Activated CD4-positive, alpha-beta T cell treated with anti-CD3 and anti-CD28 coated beads for 24 hours (primary cell): ENCODE results near the gene AZU1.
A peak's percentile ranks its signal among the peaks of the same experiment; 100 is the strongest.

Experiments used
- DNase-seq, 2 donors: peaks; one replicate each; pipeline ENCODE4 v3.0.0-alpha.2; 2020; ENCODE audit warnings: low read depth in 2 of 2

Gene AZU1

DNA sequence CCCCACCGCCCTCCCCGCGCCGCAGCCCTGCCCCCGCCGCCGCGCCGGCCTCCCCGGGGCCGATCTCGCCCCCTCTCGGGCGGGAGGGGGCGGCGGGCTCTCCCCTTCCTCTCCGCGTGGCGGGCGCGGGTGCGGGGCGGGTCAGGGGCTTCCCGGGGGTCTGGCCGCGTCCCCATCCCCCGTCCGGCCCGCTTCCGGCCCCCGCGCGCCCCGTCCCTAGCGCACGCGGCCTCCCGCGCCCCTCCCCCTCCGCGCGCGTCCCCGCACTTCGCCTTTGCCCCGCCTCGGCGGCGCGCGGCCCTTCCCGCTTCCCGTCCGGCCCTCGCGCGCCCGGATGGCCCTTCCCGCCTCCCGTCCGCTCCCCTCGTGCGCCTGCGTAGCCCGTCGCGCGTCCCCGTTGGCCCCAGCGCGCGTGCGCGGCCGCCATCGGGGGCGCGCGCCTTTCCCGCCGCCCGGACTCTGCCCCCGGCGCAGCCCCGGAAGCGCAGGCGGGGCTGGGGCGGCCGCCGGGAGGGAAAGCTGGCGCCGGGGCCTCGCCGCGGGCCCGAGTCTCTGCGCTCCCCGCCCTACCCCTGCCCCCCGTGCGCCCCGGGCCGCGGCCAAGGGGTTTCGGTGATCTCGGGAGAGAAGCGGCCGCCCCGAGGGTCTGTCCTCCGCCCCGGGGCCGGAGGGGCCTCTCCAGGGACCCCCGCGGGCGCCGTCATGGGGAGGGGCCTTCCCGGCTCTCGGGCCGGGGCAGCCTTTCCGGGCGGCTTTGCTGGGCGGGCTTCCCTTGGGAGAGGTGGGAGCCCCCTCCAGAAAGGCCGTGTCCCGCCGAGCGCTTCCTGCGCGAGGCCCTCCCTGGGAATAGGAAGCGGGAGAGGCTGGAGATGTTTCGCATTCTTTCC is 29.9 kb upstream of the AZU1 start:
- DNase-seq, result peak; percentile 77 to 82

DNA sequence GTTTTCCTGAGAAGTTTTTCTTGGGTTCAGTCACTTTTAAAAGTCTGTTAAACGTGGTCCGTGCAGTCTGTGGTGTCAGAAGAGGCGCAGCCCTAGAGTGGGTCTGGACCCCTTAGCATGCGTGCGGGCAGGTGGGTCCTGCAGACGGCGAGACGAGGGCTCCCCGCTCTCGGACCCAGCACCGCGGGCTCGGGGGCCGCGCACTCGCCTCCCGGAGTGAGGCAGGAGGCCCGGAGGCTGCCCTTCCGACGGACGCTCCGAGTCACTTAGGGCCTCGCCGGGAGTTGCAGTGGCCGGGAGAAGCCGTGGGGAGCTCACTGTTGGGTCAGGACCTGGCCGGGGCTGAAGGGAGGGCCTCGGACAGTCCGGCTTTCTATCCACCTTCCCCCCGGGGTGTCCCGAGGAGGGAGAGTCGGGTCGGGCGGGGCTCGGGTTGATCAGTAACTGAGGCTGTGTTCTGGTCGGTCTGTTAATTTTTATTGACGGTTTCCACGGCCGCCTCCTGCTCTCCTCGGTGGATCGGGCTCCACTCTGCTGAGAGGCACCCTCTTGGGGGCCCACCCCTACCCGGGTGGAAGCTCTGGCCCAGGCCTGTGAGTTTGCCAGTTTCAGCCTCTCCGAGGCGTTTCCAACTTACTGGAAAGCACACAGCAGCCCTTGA is 29.1 kb upstream of the AZU1 start:
- no peak for DNase-seq

DNA sequence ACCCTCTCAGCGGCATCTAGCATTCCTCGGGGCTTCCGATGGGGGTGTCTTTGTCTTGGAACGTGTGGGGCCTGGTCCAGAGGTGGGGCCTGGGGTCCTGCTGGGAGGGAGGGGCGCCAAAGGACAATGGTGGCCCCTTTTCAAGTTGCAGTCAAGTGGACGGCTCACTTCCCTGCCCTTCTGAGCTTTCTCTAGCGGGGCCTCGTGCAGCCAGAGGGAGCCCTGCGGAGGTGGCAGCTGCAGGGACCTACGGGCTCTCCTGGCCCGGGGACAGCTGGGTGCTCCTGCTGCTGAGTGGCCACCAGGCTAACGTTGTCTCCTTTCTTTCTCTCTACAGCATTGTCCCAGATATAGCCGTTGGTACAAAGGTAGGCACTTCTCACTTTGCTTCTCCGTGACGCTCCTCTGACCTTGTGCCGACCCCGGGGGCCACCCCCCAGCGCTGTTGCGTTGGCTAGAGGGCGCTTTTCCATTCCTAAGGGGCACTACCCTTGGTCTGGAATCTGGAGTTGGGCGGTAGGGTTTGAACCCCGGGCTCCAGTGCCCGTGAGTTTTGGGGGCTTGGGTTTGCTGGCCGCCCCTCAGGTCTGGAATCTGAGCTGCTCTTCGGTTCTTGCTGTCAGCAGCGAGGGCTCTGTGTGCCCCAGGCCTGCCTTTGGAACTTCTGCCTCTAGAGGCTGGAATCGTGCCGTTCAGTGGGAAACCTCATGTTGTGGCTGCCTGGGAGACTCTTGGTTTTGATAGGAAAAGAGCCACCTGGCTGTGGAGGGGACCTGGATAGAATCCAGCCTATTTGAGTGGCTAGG is 28.4 kb upstream of the AZU1 start:
- DNase-seq, result no peak

DNA sequence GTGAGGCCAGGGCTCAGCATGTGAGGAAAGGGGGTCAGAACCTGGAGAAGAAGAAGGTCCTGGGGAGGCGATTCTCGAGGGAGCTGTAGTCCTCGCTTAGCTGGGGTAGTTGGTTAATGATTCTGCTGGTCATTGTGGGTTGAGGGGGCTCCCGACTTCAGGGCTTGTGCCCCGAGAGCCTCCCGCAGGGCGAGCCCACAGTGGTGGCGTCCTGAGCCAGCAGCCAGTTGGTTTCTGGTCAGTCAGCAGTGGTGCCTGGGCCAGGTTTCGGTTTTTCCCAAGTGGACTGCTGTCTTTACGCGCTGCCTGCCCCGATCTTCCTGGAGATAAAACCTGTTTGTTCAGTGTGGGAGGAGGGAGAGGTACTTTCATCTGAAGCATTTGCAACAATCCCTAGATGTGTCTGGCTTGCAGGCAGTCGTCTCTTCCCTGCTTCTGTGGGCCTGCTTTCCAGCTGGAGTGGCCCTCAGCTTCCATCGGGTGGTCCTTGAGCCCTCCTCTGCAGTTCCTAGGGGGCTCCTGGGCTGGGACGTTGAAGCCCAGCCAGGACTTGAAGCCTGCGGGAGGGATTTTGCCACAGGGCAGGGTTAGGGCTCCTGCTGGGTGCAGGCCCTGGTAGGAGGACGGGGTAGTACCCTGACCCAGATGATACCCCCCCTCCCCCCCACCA is 27.1 kb upstream of the AZU1 start:
- DNase-seq, result no peak

DNA sequence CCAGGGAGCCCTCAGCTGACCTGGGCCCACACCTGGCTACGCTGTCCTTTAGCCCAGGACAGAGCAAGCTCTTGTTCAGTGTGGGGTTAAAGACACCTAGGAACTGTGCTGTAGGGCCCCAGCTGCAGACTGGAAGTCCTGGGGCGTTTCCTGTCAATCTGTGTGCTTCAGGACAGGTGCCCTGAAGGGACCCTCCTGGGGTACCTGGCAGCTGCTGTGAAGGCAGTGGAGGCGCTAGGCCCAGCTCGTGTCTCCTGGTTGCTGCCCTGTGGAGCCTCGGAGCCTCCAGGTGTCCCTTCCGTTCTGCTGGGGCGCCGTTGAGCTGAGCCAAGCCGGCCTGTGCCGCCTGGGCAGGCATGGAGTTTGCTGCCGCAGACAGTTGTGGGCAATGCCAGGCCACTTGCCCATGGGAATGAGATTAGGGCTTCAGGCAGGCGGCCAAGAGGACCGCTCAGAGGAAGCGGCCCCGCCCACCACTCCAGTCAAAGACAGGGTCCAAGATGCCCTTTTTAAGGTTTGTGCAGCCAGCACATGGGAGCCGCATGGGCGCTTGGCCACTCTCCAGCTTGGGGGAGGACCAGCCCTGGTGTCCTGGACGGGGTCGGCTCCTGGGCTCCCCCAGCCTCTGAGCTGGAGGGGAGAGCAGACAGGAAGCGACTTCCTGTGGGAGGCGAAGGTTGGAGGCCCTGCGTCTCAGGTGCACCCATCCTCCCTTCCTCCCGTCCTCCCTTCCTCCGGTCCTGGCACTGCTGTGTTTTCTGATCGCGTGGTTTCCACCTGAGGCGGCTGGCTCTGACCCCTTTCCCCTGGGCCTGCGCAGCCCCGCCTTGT is 26.4 kb upstream of the AZU1 start:
- DNase-seq, result no peak

DNA sequence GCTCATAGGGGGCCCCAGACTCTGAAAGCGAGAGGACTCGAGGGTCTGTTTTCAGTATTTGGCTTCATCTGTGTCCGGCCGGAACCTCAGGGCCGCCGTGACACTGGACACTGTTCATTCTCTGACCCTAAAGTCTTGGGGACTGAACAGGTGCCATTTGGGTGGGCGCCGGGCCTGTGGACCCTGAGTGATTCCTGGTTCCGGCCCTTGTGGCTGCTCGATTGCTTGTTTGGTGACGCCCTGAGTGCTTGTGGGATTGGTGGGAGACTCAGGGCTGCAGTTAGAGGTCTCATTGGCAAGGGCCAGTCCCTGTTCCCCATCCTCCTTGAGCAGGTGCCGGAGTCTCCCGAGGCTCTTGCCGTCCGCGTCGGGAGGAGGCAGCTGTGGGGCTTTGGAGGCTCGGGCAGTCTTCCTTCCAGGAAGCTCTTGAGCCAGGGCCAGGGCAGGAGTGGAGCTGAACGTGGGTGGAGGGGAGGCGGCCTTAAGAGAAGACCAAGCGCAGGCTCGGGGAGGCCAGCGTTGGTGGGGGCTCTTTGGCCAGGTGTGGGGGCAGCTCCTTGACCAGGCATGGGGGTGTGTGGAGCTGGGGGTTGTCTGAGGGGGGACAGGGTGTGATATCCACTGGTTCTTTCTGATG is 25.7 kb upstream of the AZU1 start:
- no peak for DNase-seq

DNA sequence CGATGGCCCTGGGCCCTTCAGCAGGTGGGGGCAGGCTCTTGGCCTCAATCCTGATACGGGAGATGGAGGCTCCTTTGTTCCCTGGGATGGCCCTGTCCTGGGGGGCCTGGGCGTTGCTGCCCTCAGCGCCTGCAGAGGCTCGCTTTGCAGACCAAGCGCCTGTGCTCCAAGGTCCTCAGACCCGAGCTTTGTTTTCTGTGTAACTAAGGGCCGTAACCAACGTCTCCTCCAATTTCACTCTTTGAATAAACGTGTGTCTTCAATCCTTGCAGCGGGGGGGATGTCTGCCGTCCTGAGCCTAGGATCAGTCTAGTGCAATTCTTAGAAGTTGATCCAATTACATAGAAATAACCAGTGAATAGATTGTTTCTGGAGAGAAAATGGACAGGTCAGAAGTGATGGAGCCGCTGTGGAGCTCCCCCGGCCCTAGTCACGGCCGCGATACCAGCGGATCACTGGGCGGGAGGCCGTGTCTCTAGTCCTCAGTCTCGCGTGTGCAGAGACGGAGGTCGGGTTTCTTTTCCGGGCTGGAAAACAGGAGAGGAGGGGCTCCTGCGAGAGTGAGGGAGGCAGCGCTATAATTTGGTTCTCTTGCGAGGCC is 25.0 kb upstream of the AZU1 start:
- DNase-seq, result no peak

DNA sequence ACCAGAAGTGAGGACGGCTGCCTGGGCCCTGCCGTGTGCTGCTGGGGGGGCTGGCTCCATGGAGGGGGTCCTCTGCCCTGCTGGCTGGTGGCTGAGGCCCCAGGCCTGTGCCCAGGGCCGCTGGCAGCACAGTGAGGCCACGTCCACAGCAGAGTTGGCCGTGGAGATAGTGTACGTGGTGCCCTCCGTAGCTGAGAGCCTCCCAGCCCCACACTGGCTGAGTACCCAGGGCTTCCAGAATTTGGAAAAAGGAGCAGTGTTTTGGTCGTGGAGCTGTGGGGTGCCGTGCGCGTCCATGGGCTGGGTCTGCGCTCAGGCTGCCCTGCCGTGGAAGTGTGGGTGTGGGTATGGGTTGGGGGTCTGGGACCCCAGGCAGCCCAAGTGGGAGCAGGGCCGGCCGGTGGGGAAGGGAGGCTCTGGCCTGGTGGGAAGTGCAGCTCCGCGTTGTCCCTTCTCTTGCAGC is 24.5 kb upstream of the AZU1 start:
- no peak for DNase-seq

DNA sequence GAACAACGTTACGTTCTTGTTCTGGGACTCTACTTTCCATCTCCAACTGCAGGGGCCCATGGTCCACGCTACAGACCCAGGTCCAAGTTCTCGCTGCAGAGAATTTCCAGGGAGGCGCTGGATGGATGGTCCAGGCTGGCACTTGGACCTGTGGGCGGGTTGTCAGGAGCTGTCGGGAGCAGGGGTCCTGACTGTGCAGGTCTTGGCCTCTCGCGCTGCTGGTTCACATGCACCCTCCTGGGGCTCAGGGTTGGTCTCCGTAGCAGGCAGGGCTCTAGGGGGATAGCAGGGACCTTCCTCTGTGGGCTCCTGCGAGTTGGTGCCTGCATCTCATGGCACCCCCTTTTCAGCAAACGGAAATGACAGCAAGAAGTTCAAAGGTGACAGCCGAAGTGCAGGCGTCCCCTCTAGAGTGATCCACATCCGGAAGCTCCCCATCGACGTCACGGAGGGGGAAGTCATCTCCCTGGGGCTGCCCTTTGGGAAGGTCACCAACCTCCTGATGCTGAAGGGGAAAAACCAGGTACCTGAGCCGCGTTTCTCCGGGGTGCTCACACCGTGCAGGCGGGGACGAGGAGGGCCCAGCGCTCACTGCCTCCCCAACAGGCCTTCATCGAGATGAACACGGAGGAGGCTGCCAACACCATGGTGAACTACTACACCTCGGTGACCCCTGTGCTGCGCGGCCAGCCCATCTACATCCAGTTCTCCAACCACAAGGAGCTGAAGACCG is 23.8 kb upstream of the AZU1 start:
- no peak for DNase-seq

DNA sequence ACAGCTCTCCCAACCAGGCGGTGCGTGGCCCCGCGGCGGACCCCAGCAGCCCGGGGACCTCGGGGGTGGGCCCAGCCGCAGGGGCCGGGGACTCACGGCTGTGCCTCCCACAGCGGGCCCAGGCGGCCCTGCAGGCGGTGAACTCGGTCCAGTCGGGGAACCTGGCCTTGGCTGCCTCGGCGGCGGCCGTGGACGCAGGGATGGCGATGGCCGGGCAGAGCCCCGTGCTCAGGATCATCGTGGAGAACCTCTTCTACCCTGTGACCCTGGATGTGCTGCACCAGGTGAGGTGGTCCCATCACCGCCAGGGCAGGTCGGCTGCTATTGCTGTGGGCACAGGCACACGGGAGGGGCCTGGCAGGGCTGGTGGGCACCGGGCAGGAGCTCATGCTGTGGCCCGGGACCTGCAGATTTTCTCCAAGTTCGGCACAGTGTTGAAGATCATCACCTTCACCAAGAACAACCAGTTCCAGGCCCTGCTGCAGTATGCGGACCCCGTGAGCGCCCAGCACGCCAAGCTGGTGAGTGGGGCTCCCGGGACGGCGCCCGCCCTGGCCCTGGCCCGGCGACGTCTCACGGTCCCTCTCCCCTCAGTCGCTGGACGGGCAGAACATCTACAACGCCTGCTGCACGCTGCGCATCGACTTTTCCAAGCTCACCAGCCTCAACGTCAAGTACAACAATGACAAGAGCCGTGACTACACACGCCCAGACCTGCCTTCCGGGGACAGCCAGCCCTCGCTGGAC is 23.0 kb upstream of the AZU1 start:
- DNase-seq, result no peak

DNA sequence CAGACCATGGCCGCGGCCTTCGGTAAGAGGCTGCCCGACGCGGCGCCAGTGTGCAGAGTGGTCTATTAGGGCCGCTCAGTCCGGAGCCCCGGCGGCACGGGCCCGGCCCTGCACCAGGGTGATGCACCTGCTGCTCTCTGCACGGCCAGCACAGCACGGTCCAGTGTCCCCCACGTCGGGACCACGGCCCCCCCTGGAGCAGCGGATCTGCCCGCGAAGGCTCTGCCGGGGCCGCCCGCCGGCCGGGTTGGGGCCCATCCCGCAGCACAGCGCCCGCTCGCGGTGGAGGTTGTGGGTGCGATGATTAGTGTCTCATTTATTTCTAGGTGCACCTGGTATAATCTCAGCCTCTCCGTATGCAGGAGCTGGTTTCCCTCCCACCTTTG is 22.5 kb upstream of the AZU1 start:
- DNase-seq, result no peak

DNA sequence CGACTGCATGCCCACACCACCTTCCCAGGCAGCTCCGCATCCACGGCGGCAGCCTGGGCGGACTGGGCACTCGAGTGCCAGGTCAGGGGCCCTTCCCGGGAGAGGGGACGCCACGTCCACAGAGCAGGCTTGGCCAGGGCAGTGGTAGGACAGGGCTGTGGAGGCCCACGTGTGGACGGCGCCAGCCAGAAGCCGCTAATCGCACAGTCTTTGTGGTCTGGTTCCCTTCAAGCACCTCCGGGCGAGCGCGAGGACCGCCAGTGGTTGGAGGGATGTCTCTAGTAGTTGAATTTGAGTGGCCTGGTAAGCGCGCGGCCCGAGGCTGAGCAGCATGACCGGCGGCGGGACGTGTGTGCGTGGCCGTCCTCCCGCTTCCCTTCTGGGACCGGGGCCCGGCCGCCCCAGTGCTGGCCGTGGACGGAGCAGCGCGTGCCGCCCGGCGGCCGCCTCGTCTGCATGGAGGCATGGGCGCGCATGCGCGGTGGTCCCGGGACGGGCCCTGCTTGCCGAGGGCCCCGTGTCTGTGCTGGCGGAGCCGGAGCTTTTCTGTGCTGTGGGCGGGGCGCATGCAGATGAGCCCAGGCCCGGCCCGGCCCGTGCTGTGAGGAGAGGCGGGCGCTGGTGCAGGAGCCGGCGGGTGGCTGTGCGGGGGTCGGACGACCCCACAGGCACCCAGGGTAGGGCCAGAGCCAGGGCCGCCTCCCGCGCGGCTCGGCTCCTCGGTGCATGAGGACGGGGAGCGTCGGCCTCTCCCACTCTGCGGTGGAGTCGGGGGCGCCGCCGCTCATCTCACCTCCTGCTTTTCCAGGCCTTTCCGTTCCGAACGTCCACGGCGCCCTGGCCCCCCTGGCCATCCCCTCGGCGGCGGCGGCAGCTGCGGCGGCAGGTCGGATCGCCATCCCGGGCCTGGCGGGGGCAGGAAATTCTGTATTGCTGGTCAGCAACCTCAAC is 21.8 kb upstream of the AZU1 start:
- DNase-seq, result no peak

DNA sequence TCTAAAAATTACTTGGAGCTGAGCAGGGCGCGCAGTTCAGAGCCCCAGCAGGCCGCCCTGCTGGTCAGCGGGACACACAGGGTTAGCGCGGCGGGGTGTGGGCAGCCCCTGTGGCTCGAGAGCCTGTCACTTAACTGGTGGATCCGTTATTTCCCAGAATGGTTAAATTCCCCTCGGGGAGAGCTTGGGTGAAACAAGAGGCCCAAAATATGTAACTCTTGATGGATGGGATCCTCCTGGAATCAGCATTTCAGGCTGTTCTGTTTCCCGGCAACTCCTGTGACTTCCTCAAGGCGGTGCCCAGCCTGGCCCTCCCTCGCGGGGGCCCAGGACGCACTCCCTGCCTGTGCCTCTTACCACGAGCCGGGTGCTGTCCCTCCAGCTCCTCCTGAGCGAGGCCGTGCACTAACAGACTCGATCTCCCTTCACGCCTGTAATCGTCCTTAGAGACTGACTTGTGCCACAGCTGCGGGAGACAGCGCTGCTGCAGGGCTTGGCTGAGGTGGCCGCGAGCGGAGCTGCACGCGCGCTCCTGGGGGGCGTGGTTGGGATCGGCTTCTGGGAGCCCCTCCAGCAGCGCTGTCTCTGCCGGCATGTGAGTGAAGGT is 20.7 kb upstream of the AZU1 start:
- DNase-seq, result no peak

DNA sequence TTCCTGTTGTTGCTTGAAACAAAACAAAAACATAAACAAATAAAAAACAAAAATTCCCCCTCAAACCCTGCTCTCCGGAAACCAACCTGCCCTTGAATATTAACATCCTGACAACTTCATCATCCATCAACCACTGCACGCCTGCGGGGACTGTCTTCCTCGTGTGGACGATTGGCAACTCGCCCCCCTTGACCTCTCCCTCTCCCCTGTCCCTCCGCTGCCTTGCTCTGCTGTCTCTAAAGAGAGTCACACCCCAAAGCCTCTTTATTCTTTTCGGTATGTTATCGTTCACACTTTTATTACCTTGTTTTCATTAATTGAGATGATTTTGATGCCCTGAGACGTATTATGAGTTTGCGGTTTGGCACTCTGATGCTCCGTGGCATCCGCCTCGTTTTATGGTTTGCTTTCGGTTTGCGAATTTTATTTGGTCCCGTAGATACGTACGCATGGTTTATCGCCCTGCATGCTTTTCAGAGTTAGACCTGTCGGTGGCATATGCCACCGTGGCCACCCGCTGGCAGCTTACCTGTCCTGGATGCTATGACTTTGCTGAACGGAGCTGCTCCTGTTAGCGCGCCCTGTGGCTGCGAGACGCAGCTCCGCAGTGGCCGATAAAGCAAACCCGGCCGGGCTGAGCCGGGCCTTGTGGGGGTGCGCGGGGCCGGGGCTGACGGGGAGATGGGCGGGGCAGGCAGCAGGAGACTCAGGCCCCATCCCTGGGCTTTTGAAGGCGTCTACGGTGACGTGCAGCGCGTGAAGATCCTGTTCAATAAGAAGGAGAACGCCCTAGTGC is 19.8 kb upstream of the AZU1 start:
- no peak for DNase-seq

DNA sequence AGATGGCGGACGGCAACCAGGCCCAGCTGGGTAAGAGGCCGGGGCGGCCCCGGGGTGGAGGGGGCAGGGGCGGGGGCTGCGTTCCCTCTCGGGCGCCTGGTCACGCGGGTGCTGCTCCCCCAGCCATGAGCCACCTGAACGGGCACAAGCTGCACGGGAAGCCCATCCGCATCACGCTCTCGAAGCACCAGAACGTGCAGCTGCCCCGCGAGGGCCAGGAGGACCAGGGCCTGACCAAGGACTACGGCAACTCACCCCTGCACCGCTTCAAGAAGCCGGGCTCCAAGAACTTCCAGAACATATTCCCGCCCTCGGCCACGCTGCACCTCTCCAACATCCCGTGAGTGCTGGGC is 19.2 kb upstream of the AZU1 start:
- no peak for DNase-seq

DNA sequence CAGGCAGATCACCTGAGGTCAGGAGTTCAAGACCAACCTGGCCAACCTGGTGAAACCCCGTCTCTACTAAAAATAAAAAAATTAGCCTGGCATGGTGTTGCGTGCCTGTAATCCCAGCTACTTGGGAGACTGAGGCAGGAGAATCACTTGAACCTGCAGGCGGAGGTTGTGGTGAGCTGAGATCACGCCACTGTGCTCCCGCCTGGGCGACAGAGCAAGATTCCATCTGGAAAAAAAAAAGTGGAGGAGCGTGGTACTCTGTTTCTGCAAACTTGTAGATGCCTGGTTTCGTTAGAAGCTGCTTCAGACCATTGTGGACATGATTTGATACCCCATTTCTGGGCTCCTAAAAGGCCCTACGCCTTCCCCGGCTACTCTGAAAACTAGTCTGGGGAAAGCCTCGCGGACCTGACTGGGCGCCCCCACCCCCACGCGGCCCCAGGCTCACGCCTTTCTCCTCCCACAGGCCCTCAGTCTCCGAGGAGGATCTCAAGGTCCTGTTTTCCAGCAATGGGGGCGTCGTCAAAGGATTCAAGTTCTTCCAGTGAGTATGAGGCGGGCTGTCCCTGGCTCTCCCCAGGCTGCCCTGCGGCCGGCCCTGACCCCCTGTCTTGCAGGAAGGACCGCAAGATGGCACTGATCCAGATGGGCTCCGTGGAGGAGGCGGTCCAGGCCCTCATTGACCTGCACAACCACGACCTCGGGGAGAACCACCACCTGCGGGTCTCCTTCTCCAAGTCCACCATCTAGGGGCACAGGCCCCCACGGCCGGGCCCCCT is 17.4 kb upstream of the AZU1 start:
- no peak for DNase-seq
